MV-4-11 (cell line): ENCODE measurements around the gene ZNF653.
"Not testable (repeated sequence)": the region's sequence is repeated elsewhere in the genome, so short reads cannot be mapped to it uniquely, and the experiment has no call there.

Source experiments
- DNase-seq: peaks from one replicate; lab custom pipeline; 2025; lab: John Stamatoyannopoulos, UW

The ZNF653 gene

DNA sequence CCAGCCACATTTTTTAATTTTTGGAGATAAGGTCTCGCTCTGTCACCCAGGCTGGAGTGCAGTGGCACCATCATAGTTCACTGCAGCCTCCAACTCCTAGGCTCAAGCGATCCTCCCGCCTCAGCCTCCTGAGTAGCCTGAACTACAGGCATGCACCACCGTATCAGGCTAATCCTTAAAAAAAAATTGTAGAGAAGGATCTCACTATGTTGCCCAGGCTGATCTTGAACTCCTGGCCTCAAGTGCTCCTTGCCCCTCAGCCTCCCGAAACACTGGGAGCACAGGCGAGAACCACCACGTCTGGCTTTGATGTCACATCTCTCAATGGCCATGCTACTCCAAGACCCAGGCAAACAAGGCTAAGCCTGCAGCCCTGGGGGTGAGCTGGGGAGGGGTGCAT lies 49.0 kb downstream of the ZNF653 start:
- DNase-seq = no peak

GRCh38 chr19:11455233-11455554 lies 50.4 kb downstream of the ZNF653 start:
- DNase-seq = not testable (repeated sequence)

DNA sequence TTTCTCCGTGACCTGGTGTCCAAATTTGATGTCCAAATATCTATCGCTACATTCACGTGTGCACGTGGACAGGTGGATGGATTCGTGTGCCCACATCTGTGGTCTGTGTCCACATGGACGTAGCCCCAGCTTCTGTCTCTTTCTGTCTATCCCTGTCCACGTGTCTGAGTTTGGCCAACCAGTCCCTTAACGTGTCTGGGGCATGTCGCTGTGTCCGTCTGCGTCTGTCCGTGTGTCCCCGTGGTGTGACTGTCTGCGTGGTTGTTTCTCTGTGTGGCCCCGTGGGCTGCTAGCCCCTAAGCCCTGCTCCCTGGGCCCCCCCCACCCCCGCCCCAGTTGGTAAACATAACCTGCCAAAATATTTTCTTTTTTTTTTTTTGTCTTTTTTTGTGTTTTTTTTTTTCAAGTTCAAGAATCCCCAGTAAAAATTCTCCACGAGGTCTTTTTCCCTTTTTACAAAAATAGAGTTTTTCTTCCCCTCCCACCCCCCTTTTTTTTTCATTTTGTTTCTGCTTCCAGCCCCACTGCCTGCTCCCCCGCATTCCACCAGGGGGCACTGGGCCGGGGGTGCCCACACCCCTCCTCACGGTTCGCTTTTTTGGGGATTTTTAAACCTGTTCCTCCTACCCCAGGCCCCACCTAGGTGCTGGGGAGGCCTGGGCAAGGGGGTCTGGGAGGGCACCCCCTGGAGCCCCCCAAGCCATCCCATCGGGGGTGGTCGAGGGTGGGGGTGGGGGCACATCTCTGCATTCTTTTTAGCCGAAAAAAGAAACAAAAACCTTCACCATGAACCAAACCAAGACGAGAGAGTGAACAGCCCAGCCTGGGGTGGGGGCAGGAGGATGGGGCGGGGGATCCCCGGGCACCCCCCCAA lies 51.9 kb downstream of the ZNF653 start:
- DNase-seq = no peak

DNA sequence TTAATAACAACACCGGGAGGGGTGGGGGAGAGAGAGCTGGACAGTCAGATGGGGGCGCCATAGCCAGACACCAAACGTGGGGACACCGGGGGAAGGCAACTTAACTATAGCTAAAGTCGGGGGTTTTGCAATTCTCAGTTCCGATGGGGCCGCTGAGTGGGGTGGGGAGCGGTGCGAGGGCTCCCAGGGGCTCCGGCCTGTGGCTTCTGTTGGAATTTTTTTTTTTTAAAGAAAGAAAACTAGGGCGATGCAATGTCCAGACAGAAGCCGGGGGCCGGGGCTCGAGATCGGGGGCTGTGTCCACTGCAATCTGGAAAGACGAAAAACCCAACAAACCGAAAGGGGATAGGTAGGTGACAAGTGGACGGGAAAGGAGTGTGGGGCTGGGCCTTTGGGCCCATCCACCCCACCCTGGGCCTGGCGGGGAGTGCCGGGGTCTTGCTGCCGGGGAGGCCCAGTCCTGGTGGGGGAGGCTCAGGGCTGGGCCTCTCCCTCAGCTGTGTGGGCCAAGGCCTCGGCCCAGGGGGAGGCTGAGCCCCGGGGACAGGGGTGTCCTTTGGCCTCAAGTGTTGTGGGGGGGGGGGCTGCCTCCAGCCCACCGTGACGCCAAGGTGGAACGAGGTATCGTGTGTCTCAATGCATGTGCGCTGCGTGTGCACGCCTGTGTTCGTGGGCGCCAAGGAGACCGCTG lies 52.9 kb downstream of the ZNF653 start:
- no peak for DNase-seq

DNA sequence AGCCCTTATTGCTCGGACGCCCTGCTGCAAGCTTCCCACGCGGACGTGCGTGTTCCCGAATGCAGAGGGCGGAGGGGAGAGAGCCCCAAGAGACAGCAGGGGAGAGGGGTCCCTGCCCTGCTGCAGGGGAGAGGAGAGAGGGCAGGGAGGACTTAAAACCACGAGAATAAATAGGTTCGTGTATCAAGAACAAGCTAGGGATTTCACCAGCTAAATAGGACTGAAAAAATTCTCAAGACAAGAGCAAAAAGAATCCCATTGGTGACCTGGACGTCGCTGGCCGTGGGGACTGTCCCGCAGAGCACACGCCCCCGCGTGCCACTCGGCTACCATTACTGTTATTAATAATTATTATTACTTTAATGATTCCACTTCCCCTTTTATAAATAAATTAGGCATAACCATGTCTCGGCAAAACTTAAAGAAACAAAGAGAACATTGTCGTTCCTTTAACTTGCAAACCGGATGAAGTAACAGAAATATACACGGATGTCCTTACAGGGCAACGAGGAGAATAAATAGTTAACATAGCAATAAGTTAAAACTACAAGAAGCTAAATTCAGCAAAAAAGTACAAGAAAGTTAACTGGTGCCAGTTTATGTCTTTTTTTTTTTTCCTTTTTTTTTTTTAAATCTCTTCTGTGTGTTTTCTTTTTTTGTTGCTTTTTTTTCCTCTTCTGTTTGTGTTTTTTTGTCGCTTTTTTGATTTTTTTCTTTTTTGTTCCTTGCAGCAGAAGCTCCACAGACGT lies 53.6 kb downstream of the ZNF653 start:
- no peak for DNase-seq

GRCh38 chr19:11451327-11451870 lies 54.2 kb downstream of the ZNF653 start:
- no peak for DNase-seq

DNA sequence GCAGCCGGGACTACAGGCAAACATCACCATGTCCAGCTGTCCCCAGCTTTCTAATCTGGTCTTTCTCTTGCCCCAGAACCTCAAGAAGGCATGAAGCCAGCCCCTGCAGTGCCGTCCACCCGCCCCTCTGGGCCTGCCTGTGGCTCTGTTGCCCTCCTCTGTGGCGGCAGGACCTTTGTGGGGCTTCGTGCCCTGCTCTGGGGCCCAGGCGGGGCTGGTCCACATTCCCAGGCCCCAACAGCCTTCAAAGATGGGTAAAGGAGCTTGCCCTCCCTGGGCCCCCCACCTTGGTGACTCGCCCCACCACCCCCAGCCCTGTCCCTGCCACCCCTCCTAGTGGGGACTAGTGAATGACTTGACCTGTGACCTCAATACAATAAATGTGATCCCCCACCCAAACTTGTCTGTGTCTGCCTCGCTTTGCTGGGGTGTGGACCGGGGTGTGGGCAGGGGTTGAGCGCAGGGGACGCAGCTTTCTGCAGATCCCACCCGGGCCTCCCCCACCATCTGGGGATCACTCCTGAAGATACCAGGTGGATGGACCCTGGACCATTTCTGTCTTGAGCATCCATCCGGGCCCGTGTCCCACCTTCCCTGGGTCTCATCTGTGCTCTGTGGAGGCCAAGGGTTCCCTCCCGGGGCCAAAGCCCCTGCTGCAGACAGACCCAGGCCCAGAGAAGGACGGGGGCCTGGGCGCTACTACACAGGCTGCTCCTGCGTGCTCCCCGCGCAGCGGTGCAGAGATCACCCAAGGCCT lies 54.9 kb downstream of the ZNF653 start:
- no peak for DNase-seq

- DNase-seq = no peak
Observed at GRCh38 chr19:11448923-11449554, 56.6 kb downstream of the ZNF653 start.

DNA sequence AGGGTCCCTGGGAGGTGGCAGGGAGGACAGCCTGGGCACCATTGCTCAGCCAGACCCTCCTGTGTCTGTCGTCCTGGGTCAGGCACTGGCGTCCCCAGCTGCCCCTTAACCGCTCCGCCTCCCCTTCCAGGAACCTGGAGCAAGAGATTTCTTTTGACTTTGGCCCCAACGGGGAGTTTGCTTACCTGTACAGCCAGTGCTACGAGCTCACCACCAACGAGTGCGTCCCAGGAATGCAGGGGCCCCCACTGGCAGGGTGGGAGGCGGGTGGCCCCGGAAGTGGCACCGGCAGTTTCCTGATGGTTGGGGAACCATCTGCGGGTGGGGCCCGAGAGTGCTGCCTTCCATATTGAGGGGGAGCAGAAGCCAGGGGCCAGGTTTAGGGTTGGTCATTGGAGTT lies 57.2 kb downstream of the ZNF653 start:
- no peak for DNase-seq

DNA sequence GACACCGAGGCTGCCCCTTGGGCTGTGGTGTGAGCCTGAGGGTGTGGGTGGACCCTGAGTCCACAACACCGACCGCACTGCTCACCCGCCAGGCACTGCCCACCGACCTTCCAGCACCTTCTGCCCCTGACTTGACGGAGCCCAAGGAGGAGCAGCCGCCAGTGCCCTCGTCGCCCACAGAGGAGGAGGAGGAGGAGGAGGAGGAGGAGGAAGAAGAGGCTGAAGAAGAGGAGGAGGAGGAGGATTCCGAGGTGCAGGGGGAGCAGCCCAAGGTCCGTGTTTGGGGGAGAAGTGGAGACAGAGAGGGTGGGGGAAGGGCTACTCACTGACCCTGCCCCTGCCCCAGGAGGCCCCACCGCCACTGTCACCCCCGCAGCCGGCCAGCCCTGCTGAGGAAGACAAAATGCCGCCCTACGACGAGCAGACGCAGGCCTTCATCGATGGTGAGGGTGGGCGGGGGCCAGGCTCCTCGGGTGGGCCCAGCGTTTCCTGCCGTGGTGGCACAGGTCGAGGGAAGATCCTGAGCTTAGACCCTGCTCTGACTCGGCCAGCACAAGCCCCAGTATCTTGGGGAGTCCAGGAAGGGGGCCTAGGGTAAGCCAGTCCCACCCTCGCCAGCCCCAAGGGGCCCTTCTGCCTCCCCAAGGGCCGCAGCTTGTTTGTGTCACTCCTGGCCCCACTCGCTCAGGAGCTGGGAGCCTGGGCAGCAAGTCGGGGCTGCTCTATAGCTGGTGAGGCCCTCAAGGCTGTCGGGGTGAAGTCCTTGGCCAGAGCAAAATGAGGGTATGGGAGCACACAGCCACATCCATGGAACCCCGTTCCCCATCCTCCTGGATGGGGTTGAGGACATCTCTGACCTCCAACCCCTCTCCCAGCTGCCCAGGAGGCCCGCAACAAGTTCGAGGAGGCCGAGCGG lies 58.0 kb downstream of the ZNF653 start:
- no peak for DNase-seq

DNA sequence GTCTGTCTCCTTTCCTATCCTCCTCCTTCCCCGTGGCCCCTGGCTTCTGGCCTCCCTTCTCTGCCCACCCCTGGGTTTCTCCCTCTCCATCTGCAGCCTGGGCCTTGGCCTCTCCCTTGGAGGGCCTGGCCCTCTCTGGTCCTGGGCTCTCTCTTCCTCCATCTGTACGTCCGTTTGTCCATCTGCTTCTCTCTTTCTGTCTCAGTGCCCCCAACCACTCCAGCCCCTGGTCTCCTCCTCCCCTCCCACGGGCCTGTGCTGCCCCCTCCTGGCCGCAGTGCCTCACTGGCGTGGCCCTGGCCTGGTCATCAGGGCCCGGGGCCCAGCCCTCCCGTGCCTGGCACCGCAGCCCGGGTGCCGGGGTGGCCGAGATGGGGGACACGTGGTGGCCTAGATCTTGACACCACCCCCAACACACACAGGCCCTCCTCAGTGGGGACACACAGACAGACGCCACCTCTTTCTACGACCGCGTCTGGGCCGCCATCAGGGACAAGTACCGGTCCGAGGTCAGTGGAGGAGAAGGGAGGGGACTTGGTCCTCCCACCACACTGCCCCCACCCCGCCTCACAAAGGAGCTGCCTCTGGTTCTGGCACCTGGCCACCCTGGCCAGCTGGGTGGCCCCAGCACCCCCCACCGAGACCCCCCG lies 58.9 kb downstream of the ZNF653 start:
- DNase-seq = no peak

- no peak for DNase-seq
Observed at GRCh38 chr19:11446271-11446651, 59.4 kb downstream of the ZNF653 start.

DNA sequence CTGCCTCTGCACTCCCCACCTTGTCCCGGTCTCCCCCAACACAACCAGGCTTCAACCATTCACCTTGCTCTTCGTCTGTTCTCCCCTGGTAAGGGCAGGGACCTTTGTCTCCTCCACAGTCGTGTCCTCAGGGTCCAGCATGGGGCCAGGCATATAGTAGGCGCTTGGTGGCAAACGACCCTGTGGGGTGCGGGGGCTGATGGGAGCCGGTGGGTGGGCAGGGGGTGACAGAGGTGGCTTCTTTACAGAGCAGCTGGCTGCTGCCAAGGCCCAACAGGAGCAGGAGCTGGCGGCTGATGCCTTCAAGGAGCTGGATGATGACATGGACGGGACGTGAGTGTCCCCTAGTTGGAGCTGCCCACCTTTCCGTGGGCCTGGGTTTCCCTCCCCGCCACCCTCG lies 60.5 kb downstream of the ZNF653 start:
- DNase-seq = no peak

DNA sequence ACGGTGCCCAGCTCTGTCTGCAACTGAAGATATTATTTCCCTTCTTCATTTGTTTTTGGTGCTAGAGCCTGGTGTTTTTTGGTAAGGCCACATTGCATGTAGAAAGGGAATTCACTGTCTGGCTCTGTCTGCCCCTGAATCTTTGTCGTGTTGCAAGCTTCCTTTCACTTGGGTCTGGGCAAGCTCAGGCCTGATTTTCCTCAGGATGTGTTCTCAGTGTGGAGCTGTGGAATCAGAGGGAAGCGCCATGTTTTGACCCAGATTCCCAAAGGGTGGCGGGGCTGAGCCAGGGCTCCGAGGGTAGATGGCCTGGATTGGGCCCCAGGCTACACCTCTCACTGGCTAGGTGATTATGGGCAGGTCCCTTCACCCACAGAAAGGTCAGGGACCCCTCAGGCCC lies 61.6 kb downstream of the ZNF653 start:
- no peak for DNase-seq

GRCh38 chr19:11437955-11438354 lies 67.7 kb downstream of the ZNF653 start:
- DNase-seq = no peak

DNA sequence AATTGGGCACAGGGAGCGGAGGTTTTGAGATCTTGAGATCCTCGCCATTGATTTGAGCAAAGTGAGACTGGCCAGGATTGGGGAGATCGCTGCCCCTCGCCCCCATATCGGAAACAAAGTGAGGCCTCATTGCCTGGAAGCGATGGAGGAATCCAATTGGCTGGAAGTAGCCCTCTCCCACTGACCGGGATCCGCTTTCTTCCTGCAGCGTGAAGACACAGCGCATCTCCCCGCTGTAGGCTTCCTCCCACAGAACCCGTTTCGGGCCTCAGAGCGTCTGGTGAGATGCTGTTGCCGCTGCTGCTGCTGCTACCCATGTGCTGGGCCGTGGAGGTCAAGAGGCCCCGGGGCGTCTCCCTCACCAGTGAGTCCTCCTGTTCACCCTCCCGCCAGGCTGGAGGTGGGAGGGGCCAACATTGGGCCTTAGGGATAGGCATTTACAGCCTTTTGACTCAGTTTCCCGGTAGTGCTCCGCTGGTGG lies 69.8 kb downstream of the ZNF653 start:
- DNase-seq = no peak

DNA sequence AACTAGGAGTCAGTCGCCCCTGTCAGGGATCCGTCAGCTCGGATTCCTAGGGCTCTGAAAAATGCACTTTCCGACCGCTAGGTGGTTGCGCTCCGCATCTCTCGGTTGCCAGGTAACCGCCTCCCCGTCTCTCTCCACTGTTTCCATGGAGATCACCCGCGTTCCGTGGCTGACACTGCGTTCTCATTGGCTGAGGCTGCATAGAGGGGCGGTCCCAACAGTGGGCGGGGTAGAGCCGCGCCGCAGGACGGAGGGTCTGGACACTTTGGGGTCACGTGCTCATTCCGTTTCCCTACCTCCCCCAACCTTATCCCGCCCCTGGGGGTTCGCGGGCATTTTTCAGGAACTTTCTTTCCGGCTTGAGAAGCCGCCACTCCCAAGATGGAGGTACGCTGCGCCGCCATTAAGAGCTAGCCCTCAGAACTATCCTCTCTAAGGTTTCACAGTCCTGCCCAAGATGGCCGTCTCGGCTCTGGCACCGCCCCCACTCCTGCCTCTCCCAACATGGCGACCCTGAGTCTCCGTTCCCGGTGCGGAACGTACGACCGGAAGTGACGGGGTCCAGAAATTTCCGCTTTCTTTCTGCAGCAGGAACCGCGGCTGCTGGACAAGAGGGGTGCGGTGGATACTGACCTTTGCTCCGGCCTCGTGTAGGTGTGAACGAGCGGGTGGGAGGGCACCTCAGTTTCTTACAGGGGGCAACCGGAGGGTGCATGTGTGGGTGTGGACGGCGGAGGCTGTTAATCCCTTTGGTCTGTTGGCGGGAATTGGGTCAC lies 70.4 kb downstream of the ZNF653 start, which contains the start of the genes ODAD3 and PRKCSH:
Gene ODAD3, minus strand, starts transcription at position 65 of the 776 bp plus-strand sequence. CDS start 105 bp downstream, outside the sequence.
Gene PRKCSH, plus strand, starts transcription at position 579 of the 776 bp plus-strand sequence. CDS start 483 bp downstream, outside the sequence.
- peak; percentile 100 for DNase-seq

- DNase-seq = no peak
Observed at GRCh38 chr19:11434703-11435056, 71.0 kb downstream of the ZNF653 start.

DNA sequence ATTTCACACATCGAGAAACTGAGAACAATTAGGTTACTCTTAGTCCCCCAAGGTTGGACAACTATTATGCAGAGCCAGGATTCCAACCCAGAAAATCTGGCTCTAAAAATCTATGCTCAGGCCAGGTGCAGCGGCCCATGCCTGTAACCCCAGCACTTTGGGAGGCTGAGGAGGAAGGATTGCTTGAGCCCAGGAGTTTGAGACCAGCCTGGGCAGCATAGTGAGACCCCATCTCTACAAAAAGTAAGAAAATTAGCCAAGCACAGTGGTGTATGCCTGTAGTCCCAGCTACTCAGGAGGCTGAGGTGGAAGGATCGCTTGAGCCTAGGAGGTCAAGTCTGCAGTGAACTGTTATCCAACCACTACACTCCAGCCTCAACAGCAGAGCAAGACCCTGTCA lies 72.1 kb downstream of the ZNF653 start:
- not testable (repeated sequence) for DNase-seq
